GM12865 (cell line): ENCODE measurements around the gene EIPR1.

ENCODE experiments used
- DNase-seq: peaks from one replicate; pipeline ENCODE4 v3.0.0; 2010; ENCODE audit warnings: low read depth
- H3K4me3 ChIP-seq: 2 replicates; pipeline ENCODE4 v1.5.1; 2011; ENCODE audit warnings: mild to moderate bottlenecking, low read depth, low read length, control low read depth
- CTCF ChIP-seq: IDR thresholded peaks from 2 replicates; pipeline ENCODE4 v1.5.1; 2011; ENCODE audit warnings: low read length, control low read depth, low read depth, inconsistent platforms; ENCODE audit not compliant: insufficient read depth; ENCODE audit errors: missing control alignments

Gene EIPR1

GRCh38 chr2:3149441-3150217 is 228.0 kb downstream of the EIPR1 start:
- no peak for DNase-seq
- H3K4me3 ChIP-seq: no peak overlapping the region
- TF ChIP-seq CTCF: no peak

- no peak for TF ChIP-seq CTCF
- H3K4me3 ChIP-seq: no peak overlapping the region
- no peak for DNase-seq
Measured at GRCh38 chr2:3148716-3149115, 228.9 kb downstream of the EIPR1 start.

- no peak for DNase-seq
- TF ChIP-seq CTCF: no peak
- no peak overlapping the region for H3K4me3 ChIP-seq
Measured at GRCh38 chr2:3147651-3148530, 229.7 kb downstream of the EIPR1 start.

- TF ChIP-seq CTCF: no peak
- no peak for DNase-seq
- no peak overlapping the region for H3K4me3 ChIP-seq
Measured at GRCh38 chr2:3146772-3147650, 230.6 kb downstream of the EIPR1 start.

GRCh38 chr2:3146175-3146574 is 231.4 kb downstream of the EIPR1 start:
- no peak for DNase-seq
- TF ChIP-seq CTCF: no peak
- H3K4me3 ChIP-seq: no peak overlapping the region

- no peak overlapping the region for H3K4me3 ChIP-seq
- DNase-seq: no peak
- TF ChIP-seq CTCF: no peak
Measured at GRCh38 chr2:3145471-3146021, 232.1 kb downstream of the EIPR1 start.
